NB4 (cell line): ENCODE measurements around the gene ERBB3.
"Not testable (repeated sequence)": the region's sequence is repeated elsewhere in the genome, so short reads cannot be mapped to it uniquely, and the experiment has no call there.

ENCODE experiments used
- DNase-seq: peaks from one replicate; pipeline ENCODE4 v3.0.0; 2010; ENCODE audit warnings: low read depth
- H3K4me3 ChIP-seq: one replicate; pipeline ENCODE4 v1.5.1; 2011; ENCODE audit warnings: mild to moderate bottlenecking, low read depth, low read length, moderate library complexity
- MYC ChIP-seq: IDR thresholded peaks from 2 replicates; pipeline ENCODE4 v1.6.1; 2011; ENCODE audit warnings: low read depth, low read length
- POLR2A ChIP-seq: IDR thresholded peaks from 2 replicates; pipeline ENCODE4 v1.6.1; 2011; ENCODE audit warnings: mild to moderate bottlenecking; ENCODE audit not compliant: insufficient read length; ENCODE audit errors: extremely low read depth
- TF ChIP-seq, protein P1 (sequence below): IDR thresholded peaks from 2 replicates; pipeline ENCODE4 v1.6.1; 2011; ENCODE audit warnings: low read depth, low read length
- TF ChIP-seq, protein P2 (sequence below): IDR thresholded peaks from one replicate; pipeline ENCODE4 v1.5.1; 2012; ENCODE audit warnings: low read depth, low read length

The ERBB3 gene

DNA sequence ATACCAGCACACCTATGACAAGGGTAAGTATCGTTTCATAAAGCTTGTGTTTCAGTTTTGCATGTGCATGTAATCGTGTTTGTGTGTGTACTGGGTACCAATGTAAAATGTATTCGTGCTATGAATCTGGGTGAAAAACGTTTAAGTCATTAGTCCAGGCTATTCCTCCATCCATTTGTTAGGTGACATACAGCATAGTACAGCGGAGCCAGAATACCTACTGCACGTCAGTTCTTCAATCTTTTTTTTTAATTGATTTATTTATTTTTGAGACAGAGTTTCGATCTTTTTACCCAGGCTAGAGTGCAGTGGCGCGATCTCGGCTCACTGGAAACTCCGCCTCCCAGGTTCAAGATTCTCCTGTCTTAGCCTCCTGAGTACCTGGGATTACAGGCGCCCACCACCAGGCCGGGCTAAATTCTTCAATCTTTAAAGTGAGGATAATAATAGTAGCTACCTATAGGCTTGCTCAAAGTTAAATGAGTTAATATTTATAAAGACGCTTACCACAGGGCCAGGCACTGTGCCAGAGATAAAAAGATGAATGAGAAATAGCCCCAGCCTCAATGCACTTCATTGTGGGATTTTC, 38.9 kb upstream of the ERBB3 start:
- DNase-seq, result no peak
- TF ChIP-seq MYC (no peak), POLR2A (no peak)
- TF ChIP-seq, protein P1, sequence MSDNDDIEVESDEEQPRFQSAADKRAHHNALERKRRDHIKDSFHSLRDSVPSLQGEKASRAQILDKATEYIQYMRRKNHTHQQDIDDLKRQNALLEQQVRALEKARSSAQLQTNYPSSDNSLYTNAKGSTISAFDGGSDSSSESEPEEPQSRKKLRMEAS, result no peak
- TF ChIP-seq, protein P2, sequence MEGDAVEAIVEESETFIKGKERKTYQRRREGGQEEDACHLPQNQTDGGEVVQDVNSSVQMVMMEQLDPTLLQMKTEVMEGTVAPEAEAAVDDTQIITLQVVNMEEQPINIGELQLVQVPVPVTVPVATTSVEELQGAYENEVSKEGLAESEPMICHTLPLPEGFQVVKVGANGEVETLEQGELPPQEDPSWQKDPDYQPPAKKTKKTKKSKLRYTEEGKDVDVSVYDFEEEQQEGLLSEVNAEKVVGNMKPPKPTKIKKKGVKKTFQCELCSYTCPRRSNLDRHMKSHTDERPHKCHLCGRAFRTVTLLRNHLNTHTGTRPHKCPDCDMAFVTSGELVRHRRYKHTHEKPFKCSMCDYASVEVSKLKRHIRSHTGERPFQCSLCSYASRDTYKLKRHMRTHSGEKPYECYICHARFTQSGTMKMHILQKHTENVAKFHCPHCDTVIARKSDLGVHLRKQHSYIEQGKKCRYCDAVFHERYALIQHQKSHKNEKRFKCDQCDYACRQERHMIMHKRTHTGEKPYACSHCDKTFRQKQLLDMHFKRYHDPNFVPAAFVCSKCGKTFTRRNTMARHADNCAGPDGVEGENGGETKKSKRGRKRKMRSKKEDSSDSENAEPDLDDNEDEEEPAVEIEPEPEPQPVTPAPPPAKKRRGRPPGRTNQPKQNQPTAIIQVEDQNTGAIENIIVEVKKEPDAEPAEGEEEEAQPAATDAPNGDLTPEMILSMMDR, result no peak
- H3K4me3 ChIP-seq, result peak overlapping the region; percentile 56

DNA sequence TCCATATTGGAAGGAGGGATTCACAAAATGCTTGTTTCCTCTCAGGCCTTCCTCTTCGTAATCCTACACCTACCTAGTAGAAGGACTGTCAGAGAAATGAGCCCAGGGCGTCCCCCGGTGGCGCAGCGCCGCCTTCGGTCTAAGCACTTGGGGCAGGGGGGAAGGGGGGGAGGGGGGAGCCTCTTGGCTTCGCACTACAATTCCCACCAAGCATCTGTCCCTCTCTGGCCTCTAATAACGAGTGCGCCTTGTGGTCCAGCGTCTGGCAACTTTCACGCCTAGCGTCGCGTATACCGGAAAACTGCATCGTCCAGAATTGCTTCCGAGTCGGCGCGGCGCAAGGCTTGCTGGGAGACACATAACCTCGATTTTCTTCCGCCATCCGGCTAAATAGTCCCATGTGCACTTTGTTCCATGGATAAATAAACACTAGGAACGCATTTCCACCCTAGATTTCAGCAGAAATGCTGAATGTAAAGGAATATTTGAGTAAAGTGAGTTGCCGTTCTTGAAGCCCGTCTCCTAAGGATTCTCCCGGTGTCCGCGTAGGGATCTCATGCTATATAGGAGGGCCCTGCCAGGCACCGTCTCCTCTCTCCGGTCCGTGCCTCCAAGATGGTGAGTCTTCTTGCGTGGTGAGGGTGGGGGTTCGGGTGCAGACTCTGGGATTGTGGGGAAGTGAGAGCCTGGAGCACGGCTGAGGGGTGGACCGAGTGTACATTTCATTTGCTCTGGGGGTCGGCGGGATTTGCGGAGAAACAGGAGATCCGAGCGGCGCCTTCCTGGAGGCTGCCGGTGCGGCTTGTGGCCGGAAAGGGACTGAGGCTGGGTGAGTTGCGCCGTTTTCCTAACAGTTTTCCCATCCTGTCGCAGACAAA, 38.2 kb upstream of the ERBB3 start, which contains the start of gene RPS26:
Gene RPS26, plus strand, starts transcription at position 367 of the 878 bp plus-strand sequence. Its CDS starts 249 bp downstream, at position 616.
- peak; percentile 100 for DNase-seq
- TF ChIP-seq MYC (peak; percentile 85), POLR2A (peak; percentile 95)
- TF ChIP-seq, protein P1, result peak; percentile 63
- TF ChIP-seq, protein P2, result peak; percentile 54
- peak within 1 kb of the TSS; percentile 99 for H3K4me3 ChIP-seq

DNA sequence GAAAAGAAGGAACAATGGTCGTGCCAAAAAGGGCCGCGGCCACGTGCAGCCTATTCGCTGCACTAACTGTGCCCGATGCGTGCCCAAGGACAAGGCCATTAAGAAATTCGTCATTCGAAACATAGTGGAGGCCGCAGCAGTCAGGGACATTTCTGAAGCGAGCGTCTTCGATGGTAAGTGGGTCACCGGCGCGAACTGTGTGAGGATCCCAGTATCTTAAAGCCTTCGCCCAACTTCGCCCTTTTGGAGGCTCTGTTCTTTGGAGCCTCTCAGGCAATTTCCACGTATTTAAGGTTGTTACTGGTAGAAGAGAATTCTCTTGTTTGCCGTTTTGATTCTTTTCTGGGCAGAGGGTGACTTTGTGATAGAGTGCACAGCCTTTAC, 37.5 kb upstream of the ERBB3 start:
- DNase-seq, result not testable (repeated sequence)
- peak overlapping the region; percentile 99 for H3K4me3 ChIP-seq

DNA sequence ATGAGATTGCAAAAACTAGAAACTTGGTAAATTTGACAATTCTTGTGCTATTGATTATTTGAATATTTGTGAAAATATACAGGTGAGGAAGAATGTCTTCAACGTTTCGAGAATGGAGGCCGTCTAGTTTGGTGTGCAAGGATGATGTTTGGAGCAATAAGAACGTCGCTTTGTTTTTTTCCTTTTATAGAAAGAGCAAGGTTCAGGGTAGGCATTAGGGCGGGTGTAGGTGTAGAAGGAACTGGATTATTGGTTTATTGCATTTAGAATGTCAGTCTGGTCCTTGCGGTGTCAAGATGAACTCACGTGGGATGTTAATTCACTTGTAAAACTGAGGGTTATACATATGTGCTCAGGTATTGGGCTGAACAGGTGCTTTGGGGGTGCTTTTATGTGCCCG, 37.1 kb upstream of the ERBB3 start:
- no peak for DNase-seq
- TF ChIP-seq, protein P1, result no peak
- TF ChIP-seq MYC (no peak), POLR2A (no peak)
- TF ChIP-seq, protein P2, result no peak
- peak overlapping the region; percentile 99 for H3K4me3 ChIP-seq

DNA sequence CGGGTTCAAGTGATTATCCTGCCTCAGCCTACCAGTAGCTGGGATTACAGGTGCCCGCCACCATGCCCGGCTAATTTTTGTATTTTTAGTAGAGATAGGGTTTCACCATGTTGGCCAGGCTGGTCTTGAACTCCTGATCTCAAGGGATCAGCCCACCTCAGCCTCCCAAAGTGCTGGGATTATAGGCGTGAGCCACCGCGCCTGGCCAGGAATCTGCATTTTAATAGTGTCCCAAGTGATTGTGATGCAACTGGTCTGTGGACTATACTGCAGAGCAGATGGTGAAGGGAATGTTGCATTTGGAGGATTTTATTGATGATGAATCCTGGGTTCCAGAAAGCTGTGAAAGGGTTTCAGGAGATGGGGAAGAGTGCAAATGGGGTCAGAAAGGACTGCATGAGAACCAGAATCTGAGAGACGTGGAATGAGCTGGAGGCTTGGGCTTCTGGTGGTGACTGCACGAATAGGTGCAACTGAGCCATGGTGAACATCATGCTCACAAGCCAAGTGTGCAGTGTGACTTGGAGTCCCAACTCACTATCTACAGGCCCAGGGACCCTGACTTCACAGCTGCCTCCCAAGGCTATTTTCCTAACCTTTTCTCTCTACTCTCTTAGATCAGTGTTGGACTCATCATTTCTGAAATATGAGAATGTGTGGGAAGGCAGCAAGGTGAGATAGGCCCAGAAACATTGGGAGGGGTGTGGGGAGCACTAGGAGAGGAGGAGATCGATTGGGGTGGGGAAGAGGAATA, 33.8 kb upstream of the ERBB3 start:
- peak; percentile 36 for DNase-seq
- TF ChIP-seq, protein P2, result no peak
- TF ChIP-seq, protein P1, result no peak
- TF ChIP-seq POLR2A, result no peak
- H3K4me3 ChIP-seq, result no peak overlapping the region

DNA sequence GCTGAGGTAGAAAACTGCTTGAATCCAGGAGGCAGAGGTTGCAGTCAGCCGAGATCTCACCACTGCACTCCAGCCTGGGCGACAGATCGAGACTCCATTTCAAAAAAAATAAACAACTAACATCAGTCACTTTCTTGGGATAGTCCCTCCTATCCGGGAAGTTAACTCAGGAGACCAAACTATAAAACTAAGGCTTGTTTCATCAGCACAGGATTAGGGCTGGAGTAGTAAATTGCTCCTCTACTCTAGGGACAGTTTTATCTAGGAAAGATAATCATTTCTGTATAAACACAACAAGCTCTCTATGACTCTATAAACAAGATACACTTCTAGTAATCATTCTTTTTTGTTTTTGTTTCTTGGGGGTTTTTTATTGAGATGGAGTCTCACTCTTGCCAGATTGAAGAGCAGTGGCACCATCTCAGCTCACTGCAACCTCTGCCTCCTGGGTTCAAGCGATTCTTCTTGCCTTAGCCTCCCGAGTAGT, 26.5 kb upstream of the ERBB3 start:
- TF ChIP-seq, protein P2, result no peak
- TF ChIP-seq POLR2A (no peak), MYC (no peak)
- TF ChIP-seq, protein P1, result no peak
- DNase-seq, result no peak

DNA sequence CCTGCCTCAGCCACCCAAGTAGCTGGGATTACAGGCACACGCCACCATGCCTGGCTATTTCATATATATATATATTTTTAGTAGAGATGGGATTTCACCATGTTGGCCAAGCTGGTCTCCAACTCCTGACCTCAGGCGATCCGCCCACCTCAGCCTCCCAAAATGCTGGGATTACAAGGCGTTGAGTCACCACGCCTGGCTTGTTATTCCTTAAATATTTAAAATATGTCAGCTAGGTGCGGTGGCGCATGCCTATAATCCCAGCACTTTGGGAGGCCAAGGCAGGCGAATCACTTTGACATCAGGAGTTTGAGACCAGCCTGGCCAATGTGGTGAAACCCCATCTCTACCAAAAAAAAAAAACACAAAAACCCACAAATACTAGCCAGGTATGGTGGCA, 20.0 kb upstream of the ERBB3 start:
- not testable (repeated sequence) for DNase-seq, H3K4me3 ChIP-seq

More for the DNA sequence above, 26.5 kb upstream of the ERBB3 start:
- H3K4me3 ChIP-seq, result no peak overlapping the region
